ENCODE results near the gene TINAGL1. TPM values are rescaled to one million over a fixed set of nuclear protein-coding genes. Genes with fewer than 3 reads are reported as not detected.

The TINAGL1 gene
- total RNA-seq, 1 experiment from 2014 or later, result 430 TPM

DNA sequence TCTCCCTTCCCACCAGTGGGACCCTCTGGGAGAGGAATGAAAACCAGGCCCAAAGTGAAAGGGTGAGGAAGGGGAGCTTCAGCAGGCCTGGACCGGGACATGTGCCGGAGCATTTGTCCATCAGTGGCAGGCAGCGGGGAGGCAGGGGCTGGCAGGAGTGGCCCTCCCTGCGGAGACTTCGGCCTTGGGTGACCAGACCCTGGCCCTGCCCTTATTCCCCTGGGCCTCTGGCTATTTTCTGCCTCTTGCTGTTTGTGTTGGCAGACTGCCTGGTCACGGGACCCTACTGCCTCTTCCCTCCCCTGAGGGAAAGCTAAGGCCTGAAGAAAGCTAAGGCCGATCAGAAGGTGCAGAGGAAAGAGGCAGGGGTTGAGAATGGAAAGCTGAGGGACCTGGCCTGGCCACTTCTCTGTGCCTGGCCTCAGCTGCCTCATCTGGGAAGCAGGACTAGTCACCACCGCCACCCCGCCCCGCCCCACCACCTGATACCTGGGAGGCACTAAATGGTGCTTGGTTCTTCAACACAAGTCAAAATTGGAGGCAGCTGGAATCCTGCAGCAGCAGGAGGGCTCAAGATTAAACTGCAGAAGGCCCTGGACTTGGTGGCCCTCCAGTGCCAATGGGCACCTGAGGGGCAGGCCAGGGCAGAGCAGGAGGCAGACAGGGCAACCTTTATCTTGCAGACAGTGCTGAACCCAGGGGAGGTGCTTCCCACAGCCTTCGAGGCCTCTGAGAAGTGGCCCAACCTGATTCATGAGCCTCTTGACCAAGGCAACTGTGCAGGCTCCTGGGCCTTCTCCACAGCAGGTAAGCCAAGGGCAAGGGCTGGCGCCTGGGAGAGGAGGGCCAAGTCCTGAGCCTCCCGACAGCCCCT is 7.9 kb downstream of the TINAGL1 start:
- peaks cover 14% of the 10 kb centered on the region for H3K4me1 Mint-ChIP-seq (ENCODE audit: low read depth, unreplicated experiment)
- no TSS peak for BruUV-seq (replicated peaks)
- peak overlapping the region; percentile 57 for H3K4me3 Mint-ChIP-seq (ENCODE audit: low read depth, unreplicated experiment)
- no peak overlapping the region for H3K27ac Mint-ChIP-seq (ENCODE audit: unreplicated experiment)
- TF ChIP-seq, protein P1, sequence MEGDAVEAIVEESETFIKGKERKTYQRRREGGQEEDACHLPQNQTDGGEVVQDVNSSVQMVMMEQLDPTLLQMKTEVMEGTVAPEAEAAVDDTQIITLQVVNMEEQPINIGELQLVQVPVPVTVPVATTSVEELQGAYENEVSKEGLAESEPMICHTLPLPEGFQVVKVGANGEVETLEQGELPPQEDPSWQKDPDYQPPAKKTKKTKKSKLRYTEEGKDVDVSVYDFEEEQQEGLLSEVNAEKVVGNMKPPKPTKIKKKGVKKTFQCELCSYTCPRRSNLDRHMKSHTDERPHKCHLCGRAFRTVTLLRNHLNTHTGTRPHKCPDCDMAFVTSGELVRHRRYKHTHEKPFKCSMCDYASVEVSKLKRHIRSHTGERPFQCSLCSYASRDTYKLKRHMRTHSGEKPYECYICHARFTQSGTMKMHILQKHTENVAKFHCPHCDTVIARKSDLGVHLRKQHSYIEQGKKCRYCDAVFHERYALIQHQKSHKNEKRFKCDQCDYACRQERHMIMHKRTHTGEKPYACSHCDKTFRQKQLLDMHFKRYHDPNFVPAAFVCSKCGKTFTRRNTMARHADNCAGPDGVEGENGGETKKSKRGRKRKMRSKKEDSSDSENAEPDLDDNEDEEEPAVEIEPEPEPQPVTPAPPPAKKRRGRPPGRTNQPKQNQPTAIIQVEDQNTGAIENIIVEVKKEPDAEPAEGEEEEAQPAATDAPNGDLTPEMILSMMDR (IDR thresholded peaks at IDR 0.05; ENCODE audit: unreplicated experiment), result no peak
- H3K27me3 Mint-ChIP-seq (ENCODE audit: unreplicated experiment), result no peaks in the 10 kb centered on the region
- intact Hi-C loops (cut with micrococcal nuclease; ENCODE audit: unreplicated experiment), result no loop called here
- peak; percentile 82 for DNase-seq
- H3K36me3 Mint-ChIP-seq (ENCODE audit: insufficient read depth, unreplicated experiment), result peaks cover 37% of the 10 kb centered on the region
- H3K9me3 Mint-ChIP-seq (ENCODE audit: low read depth, unreplicated experiment), result no peaks in the 10 kb centered on the region
- CTCF ChIA-PET, result interaction anchor here (0.6 kb wide), 2 partner anchors 28 to 35 kb away, joined by 3 to 7 read pairs; no protein-coding TSS in a partner anchor

DNA sequence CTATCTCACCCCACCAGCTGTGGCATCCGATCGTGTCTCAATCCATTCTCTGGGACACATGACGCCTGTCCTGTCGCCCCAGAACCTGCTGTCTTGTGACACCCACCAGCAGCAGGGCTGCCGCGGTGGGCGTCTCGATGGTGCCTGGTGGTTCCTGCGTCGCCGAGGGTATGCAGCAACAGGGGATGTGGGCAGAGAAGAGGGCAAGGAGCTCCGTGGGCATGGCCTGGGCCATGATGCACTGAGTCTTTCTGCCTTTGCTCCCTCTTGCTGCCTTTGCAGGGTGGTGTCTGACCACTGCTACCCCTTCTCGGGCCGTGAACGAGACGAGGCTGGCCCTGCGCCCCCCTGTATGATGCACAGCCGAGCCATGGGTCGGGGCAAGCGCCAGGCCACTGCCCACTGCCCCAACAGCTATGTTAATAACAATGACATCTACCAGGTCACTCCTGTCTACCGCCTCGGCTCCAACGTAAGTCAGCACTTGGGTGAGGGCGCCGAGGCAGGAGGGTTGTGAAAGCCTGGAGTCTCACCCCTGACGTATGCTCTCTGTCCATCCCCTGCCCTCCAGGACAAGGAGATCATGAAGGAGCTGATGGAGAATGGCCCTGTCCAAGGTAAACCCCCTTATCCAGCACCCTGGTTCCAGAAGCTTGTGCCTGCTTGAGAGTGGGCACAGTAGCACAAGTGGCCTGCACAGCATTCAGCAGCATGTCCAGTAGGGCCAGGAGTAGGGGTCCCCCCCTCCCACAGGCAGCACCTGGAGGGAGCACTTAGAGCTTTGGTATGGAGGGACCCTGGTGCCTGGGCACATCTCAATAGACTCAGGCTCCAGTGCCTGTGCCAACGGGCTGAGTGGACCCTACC is 8.8 kb downstream of the TINAGL1 start:
- H3K27me3 Mint-ChIP-seq (ENCODE audit: unreplicated experiment), result no peaks in the 10 kb centered on the region
- no peak overlapping the region for H3K27ac Mint-ChIP-seq (ENCODE audit: unreplicated experiment)
- H3K4me3 Mint-ChIP-seq (ENCODE audit: low read depth, unreplicated experiment), result no peak overlapping the region
- peaks cover 40% of the 10 kb centered on the region for H3K36me3 Mint-ChIP-seq (ENCODE audit: insufficient read depth, unreplicated experiment)
- CTCF ChIA-PET, result interaction anchor here (0.6 kb wide), 1 partner anchor 36 kb away, joined by 3 read pairs; no protein-coding TSS in a partner anchor
- DNase-seq, result no peak
- H3K9me3 Mint-ChIP-seq (ENCODE audit: low read depth, unreplicated experiment), result no peaks in the 10 kb centered on the region
- TF ChIP-seq, protein P1 (IDR thresholded peaks at IDR 0.05; ENCODE audit: unreplicated experiment), result no peak
- peaks cover 18% of the 10 kb centered on the region for H3K4me1 Mint-ChIP-seq (ENCODE audit: low read depth, unreplicated experiment)
- intact Hi-C loops (cut with micrococcal nuclease; ENCODE audit: unreplicated experiment), result no loop called here
- BruUV-seq (replicated peaks), result no TSS peak

DNA sequence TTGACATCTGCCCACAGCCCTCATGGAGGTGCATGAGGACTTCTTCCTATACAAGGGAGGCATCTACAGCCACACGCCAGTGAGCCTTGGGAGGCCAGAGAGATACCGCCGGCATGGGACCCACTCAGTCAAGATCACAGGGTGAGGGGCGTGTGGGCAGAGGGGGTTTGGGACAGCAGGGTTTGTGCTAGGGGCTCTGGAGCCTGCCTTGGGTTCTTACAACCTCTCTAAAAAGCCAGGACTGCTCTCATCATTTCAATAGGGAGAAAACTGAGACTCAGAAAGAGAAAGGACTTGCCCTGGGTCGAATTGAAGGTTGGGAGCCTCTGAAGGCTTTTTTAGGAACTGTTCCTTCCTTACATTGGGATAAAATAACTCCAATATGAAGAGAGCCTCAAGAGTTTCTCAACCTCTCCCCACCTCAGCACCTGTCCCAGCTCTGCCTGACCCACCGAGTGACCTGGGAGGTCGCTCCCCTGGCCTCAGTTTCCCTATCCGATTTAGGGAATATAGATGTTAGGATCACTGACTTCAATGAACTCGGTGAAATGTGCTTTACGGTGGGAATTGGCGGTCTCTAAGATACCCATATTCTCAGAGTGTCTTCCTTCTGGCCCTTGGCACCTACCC is 9.5 kb downstream of the TINAGL1 start:
- Mint-ChIP-seq H3K36me3 (ENCODE audit: insufficient read depth, unreplicated experiment) (peaks cover 40% of the 10 kb centered on the region), H3K9me3 (ENCODE audit: low read depth, unreplicated experiment) (no peaks in the 10 kb centered on the region), H3K27me3 (ENCODE audit: unreplicated experiment) (no peaks in the 10 kb centered on the region), H3K27ac (ENCODE audit: unreplicated experiment) (no peak overlapping the region), H3K4me1 (ENCODE audit: low read depth, unreplicated experiment) (peaks cover 19% of the 10 kb centered on the region), H3K4me3 (ENCODE audit: low read depth, unreplicated experiment) (no peak overlapping the region)
- CTCF ChIA-PET, result no interaction called here
- TF ChIP-seq, protein P1 (IDR thresholded peaks at IDR 0.05; ENCODE audit: unreplicated experiment), result no peak
- DNase-seq, result no peak
- BruUV-seq (replicated peaks), result no TSS peak
- intact Hi-C loops (cut with micrococcal nuclease; ENCODE audit: unreplicated experiment), result no loop called here

All from Calu3 (cell line).